H9 (cell line): ENCODE data around the gene DTHD1. TPM values are rescaled to one million over a fixed set of nuclear protein-coding genes. Genes with fewer than 3 reads are reported as not detected.

Experiments
- DNase-seq: peaks from one replicate; pipeline ENCODE4 v3.0.0-alpha.2; 2017
- H2AFZ ChIP-seq: one replicate; pipeline ENCODE4 v1.6.1; 2013; ENCODE audit warnings: mild to moderate bottlenecking, low read length, control low read depth, moderate library complexity
- H2AK5ac ChIP-seq: 2 replicates; pipeline ENCODE4 v1.6.1; 2013; ENCODE audit warnings: low read length, control low read depth, mixed read lengths; ENCODE audit not compliant: insufficient read length
- H2BK120ac ChIP-seq: one replicate; pipeline ENCODE4 v1.6.1; 2013; ENCODE audit warnings: low read depth, mild to moderate bottlenecking, low read length, control low read depth, inconsistent platforms; ENCODE audit not compliant: poor library complexity, severe bottlenecking
- H2BK12ac ChIP-seq: 2 replicates; pipeline ENCODE4 v1.6.1; 2013; ENCODE audit warnings: low read length, control low read depth, mixed read lengths, low read depth; ENCODE audit not compliant: insufficient read length
- H2BK15ac ChIP-seq: 2 replicates; pipeline ENCODE4 v1.6.1; 2013; ENCODE audit warnings: low read depth, low read length, control low read depth
- H2BK20ac ChIP-seq: one replicate; pipeline ENCODE4 v1.6.1; 2013; ENCODE audit warnings: low read depth, mild to moderate bottlenecking, low read length, control low read depth, inconsistent platforms; ENCODE audit not compliant: poor library complexity, severe bottlenecking
- H2BK5ac ChIP-seq: 2 replicates; pipeline ENCODE4 v1.6.1; 2013; ENCODE audit warnings: low read length, control low read depth, mixed read lengths; ENCODE audit not compliant: insufficient read length
- H3K14ac ChIP-seq: 2 replicates; pipeline ENCODE4 v1.6.1; 2013; ENCODE audit warnings: low read length, control low read depth; ENCODE audit not compliant: insufficient read depth
- H3K18ac ChIP-seq: 2 replicates; pipeline ENCODE4 v1.6.1; 2013; ENCODE audit warnings: low read depth, mild to moderate bottlenecking, mixed read lengths, low read length, control low read depth; ENCODE audit not compliant: insufficient read length
- H3K23ac ChIP-seq: 2 replicates; pipeline ENCODE4 v1.6.1; 2013; ENCODE audit warnings: low read length, control low read depth, mixed read lengths, low read depth; ENCODE audit not compliant: insufficient read length
- H3K23me2 ChIP-seq: 2 replicates; pipeline ENCODE4 v1.6.1; 2013; ENCODE audit warnings: low read depth, mild to moderate bottlenecking, mixed read lengths, low read length, control low read depth; ENCODE audit not compliant: insufficient read length, poor library complexity, severe bottlenecking
- H3K27ac ChIP-seq: 2 replicates; pipeline ENCODE4 v1.5.1; 2013; ENCODE audit warnings: low read length, control low read depth, mixed read lengths, low read depth; ENCODE audit not compliant: insufficient read length
- H3K27me3 ChIP-seq: 2 replicates; pipeline ENCODE4 v1.6.1; 2013; ENCODE audit warnings: low read length, control low read depth, inconsistent platforms; ENCODE audit not compliant: insufficient read depth
- H3K4ac ChIP-seq: 2 replicates; pipeline ENCODE4 v1.6.1; 2013; ENCODE audit warnings: low read depth, mild to moderate bottlenecking, control low read depth, inconsistent platforms, low read length, moderate library complexity
- H3K4me1 ChIP-seq: 2 replicates; pipeline ENCODE4 v1.6.1; 2013; ENCODE audit warnings: low read length, control low read depth, inconsistent platforms; ENCODE audit not compliant: insufficient read depth
- H3K4me2 ChIP-seq: 2 replicates; pipeline ENCODE4 v1.6.1; 2013; ENCODE audit warnings: low read length, control low read depth, mixed read lengths; ENCODE audit not compliant: insufficient read length, insufficient read depth
- H3K56ac ChIP-seq: 2 replicates; pipeline ENCODE4 v1.6.1; 2013; ENCODE audit warnings: low read depth, mild to moderate bottlenecking, mixed read lengths, low read length, control low read depth; ENCODE audit not compliant: insufficient read length
- H3K79me1 ChIP-seq: 2 replicates; pipeline ENCODE4 v1.6.1; 2013; ENCODE audit warnings: low read depth, mild to moderate bottlenecking, moderate library complexity, low read length, control low read depth, inconsistent platforms; ENCODE audit not compliant: insufficient read depth, poor library complexity, severe bottlenecking
- H3K79me2 ChIP-seq: 2 replicates; pipeline ENCODE4 v1.6.1; 2013; ENCODE audit warnings: low read length, control low read depth, inconsistent platforms; ENCODE audit not compliant: insufficient read depth
- H3K9ac ChIP-seq: 2 replicates; pipeline ENCODE4 v1.6.1; 2013; ENCODE audit warnings: low read length, control low read depth, mixed read lengths; ENCODE audit not compliant: insufficient read length; ENCODE audit errors: extremely low read depth
- H3K9me3 ChIP-seq: one replicate; pipeline ENCODE4 v1.6.1; 2013; ENCODE audit warnings: low read depth, low read length, inconsistent platforms; ENCODE audit not compliant: control insufficient read depth
- H3T11ph ChIP-seq: one replicate; pipeline ENCODE4 v1.6.1; 2013; ENCODE audit warnings: mild to moderate bottlenecking, low read length, control low read depth, inconsistent platforms
- H4K20me1 ChIP-seq: one replicate; pipeline ENCODE4 v1.6.1; 2013; ENCODE audit not compliant: control insufficient read depth, insufficient read length, insufficient read depth
- H4K5ac ChIP-seq: 2 replicates; pipeline ENCODE4 v1.6.1; 2013; ENCODE audit warnings: low read depth, mild to moderate bottlenecking, mixed read lengths, low read length, control low read depth; ENCODE audit not compliant: insufficient read length
- H4K8ac ChIP-seq: replicated peaks from 2 replicates; pipeline ENCODE4 v1.6.1; 2013; ENCODE audit warnings: low read length, control low read depth, mixed read lengths, low read depth; ENCODE audit not compliant: insufficient read length
- H4K91ac ChIP-seq: 2 replicates; pipeline ENCODE4 v1.6.1; 2013; ENCODE audit warnings: low read depth, mild to moderate bottlenecking, moderate library complexity, mixed read lengths, low read length, control low read depth; ENCODE audit not compliant: insufficient read length
- H3K27ac Mint-ChIP-seq, 3 experiments: 2 replicates in 2 of 3; 3 replicates in 1 of 3; pipeline ENCODE4 v1.8.0; 2020 to 2021; ENCODE audit warnings: mixed read lengths in 3 of 3, mild to moderate bottlenecking in 1 of 3, moderate library complexity in 1 of 3
- H3K27me3 Mint-ChIP-seq: 2 replicates; pipeline ENCODE4 v1.8.0; 2021; ENCODE audit warnings: low read depth, mild to moderate bottlenecking, moderate library complexity, mixed read lengths
- H3K36me3 Mint-ChIP-seq, 3 experiments: 2 replicates in 2 of 3; 3 replicates in 1 of 3; pipeline ENCODE4 v1.8.0; 2020 to 2021; ENCODE audit warnings: low read depth in 3 of 3, mixed read lengths in 3 of 3; ENCODE audit not compliant: insufficient read depth in 1 of 3
- H3K4me1 Mint-ChIP-seq, 2 experiments: 2 replicates each; pipeline ENCODE4 v1.8.0; 2020; ENCODE audit warnings: mixed read lengths in 2 of 2
- H3K4me3 Mint-ChIP-seq, 2 experiments: 2 replicates in 1 of 2; 3 replicates in 1 of 2; pipeline ENCODE4 v1.8.0; 2020 to 2021; ENCODE audit warnings: mild to moderate bottlenecking in 2 of 2, mixed read lengths in 2 of 2, moderate library complexity in 1 of 2
- H3K9me3 Mint-ChIP-seq, 2 experiments: 2 replicates in 1 of 2; 3 replicates in 1 of 2; pipeline ENCODE4 v1.8.0; 2020; ENCODE audit warnings: mild to moderate bottlenecking in 2 of 2, mixed read lengths in 2 of 2, moderate library complexity in 1 of 2
- WGBS: extraction: QIAGEN DNeasy Blood & Tissue Kit; methylation state at CpG from one replicate; pipeline ENCODE4 v1.1.7; 2013; ENCODE audit warnings: missing lambda C conversion rate, low lambda C conversion rate, mixed read lengths; ENCODE audit not compliant: insufficient read length; ENCODE audit errors: extremely low coverage; 5-methylcytosine and 5-hydroxymethylcytosine counted together
- total RNA-seq: library from RNA; stranded (reverse); gene quantifications from 2 replicates; pipeline ENCODE4 v1.2.1, GENCODE V29; 2021
- TF ChIP-seq, protein P1 (sequence below): fragments of 200-600 bp; sonication (generic); conservative IDR thresholded peaks from 3 replicates; pipeline ENCODE4 v1.8.0; 2021; ENCODE audit warnings: antibody characterized with exemption, mild to moderate bottlenecking

DTHD1 gene
- total RNA-seq, 1 experiment from 2014 or later = not detected

DNA sequence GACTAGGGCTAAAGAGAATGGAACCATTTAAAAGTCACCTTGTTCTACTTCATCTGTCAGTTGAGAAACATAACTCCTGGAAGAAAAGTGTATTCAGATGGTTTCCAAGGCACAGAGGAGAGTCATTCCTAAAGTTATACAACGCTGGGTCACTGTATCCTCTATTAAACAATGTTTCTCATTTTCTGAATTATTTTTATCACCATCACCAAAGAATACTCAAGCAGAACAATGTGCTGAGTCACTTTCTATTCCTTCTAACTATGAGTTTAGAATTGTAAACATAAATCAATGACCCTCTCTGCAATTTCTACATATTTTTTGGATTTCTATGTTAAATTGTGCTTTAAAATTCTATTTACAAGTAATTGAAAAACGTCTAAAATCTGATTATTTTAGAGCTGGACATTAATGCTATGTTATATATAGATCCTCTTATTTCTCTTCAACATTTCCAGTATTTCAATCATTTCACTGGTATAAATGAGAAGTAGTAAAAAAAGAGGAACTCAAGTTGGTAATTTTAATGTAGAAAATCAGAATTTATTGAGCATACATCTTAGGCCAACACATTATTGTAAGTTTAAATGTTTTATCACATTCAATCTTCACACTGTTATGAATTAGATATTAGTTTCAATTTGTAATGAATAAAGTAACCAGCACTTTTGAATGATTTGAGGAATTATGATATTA lies 7.5 kb downstream of the DTHD1 start:
- no peaks in the 10 kb centered on the region; the same call in none of the 2 replicates for H3K27me3 Mint-ChIP-seq
- no peak overlapping the region for H3K56ac ChIP-seq
- no peak overlapping the region for H3K27ac Mint-ChIP-seq

More for the DNA sequence above, 7.5 kb downstream of the DTHD1 start:
- Histone ChIP-seq H3K79me2 (no peaks in the 10 kb centered on the region), H3K9ac (no peak overlapping the region), H4K20me1 (no peaks in the 10 kb centered on the region), H4K5ac (no peak overlapping the region), H3K23ac (no peak overlapping the region), H4K91ac (no peak overlapping the region), H2BK5ac (no peak overlapping the region), H2BK20ac (no peak overlapping the region), H3K79me1 (no peaks in the 10 kb centered on the region), H3K4me2 (no peak overlapping the region), H2BK120ac (no peak overlapping the region), H3K27me3 (no peaks in the 10 kb centered on the region), H3K4me1 (no peaks in the 10 kb centered on the region), H4K8ac (no peak overlapping the region), H2AFZ (no peak overlapping the region), H3K27ac (no peak overlapping the region), H2BK15ac (no peak overlapping the region), H3K4ac (no peak overlapping the region), H3K23me2 (no peaks in the 10 kb centered on the region), H3T11ph (no peak overlapping the region), H3K14ac (no peak overlapping the region), H2BK12ac (no peak overlapping the region), H3K9me3 (no peaks in the 10 kb centered on the region), H2AK5ac (no peak overlapping the region), H3K18ac (no peak overlapping the region)
- TF ChIP-seq, protein P1, sequence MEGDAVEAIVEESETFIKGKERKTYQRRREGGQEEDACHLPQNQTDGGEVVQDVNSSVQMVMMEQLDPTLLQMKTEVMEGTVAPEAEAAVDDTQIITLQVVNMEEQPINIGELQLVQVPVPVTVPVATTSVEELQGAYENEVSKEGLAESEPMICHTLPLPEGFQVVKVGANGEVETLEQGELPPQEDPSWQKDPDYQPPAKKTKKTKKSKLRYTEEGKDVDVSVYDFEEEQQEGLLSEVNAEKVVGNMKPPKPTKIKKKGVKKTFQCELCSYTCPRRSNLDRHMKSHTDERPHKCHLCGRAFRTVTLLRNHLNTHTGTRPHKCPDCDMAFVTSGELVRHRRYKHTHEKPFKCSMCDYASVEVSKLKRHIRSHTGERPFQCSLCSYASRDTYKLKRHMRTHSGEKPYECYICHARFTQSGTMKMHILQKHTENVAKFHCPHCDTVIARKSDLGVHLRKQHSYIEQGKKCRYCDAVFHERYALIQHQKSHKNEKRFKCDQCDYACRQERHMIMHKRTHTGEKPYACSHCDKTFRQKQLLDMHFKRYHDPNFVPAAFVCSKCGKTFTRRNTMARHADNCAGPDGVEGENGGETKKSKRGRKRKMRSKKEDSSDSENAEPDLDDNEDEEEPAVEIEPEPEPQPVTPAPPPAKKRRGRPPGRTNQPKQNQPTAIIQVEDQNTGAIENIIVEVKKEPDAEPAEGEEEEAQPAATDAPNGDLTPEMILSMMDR = no peak
- Mint-ChIP-seq H3K4me1 (peaks cover 0 to 3% of the 10 kb centered on the region in 2 experiments; a peak in 1 of 4 replicates), H3K36me3 (no peaks in the 10 kb centered on the region), H3K4me3 (no peak overlapping the region), H3K9me3 (no peaks in the 10 kb centered on the region)
- WGBS = no CpG with 5 or more reads among the region's 2 CpGs
- DNase-seq = no peak
